Endodermal cell (in vitro differentiated cells): ENCODE data around the gene EPAS1. TPM values are rescaled to one million over a fixed set of nuclear protein-coding genes. Genes with fewer than 3 reads are reported as not detected.

Source experiments
- DNase-seq: peaks from one replicate; pipeline ENCODE4 v3.0.0-alpha.2; 2017
- H3K27ac ChIP-seq: 2 replicates; pipeline ENCODE4 v1.5.1; 2013; ENCODE audit warnings: mild to moderate bottlenecking, low read depth, low read length, moderate library complexity
- H3K27me3 ChIP-seq: 2 replicates; pipeline ENCODE4 v1.6.1; 2013; ENCODE audit warnings: mild to moderate bottlenecking, low read length, moderate library complexity; ENCODE audit not compliant: insufficient read depth, control insufficient read depth, poor library complexity, severe bottlenecking
- H3K36me3 ChIP-seq: 2 replicates; pipeline ENCODE4 v1.7.0; 2013; ENCODE audit warnings: mild to moderate bottlenecking, low read length, moderate library complexity; ENCODE audit not compliant: control insufficient read depth, insufficient read depth
- H3K4me1 ChIP-seq: one replicate; pipeline ENCODE4 v1.7.0; 2013; ENCODE audit warnings: low read length; ENCODE audit not compliant: control insufficient read depth, insufficient read depth
- H3K4me3 ChIP-seq: 2 replicates; pipeline ENCODE4 v1.5.1; 2013; ENCODE audit warnings: mild to moderate bottlenecking, low read length, moderate library complexity
- H3K9ac ChIP-seq: 2 replicates; pipeline ENCODE4 v1.6.1; 2013; ENCODE audit warnings: mild to moderate bottlenecking, low read length, moderate library complexity; ENCODE audit not compliant: poor library complexity, severe bottlenecking; ENCODE audit errors: extremely low read depth
- H3K9me3 ChIP-seq: 2 replicates; pipeline ENCODE4 v1.6.1; 2013; ENCODE audit warnings: mild to moderate bottlenecking, low read length, moderate library complexity; ENCODE audit not compliant: control insufficient read depth
- H3K27ac Mint-ChIP-seq: 2 replicates; pipeline ENCODE4 v1.8.0; 2020; ENCODE audit warnings: mixed read lengths
- H3K27me3 Mint-ChIP-seq: 2 replicates; pipeline ENCODE4 v1.8.0; 2021; ENCODE audit warnings: mild to moderate bottlenecking, mixed read lengths; ENCODE audit not compliant: insufficient read depth
- H3K36me3 Mint-ChIP-seq: 2 replicates; pipeline ENCODE4 v1.8.0; 2020; ENCODE audit warnings: low read depth, mixed read lengths
- H3K4me1 Mint-ChIP-seq: 2 replicates; pipeline ENCODE4 v1.8.0; 2020; ENCODE audit warnings: mixed read lengths
- H3K4me3 Mint-ChIP-seq: 2 replicates; pipeline ENCODE4 v1.8.0; 2020; ENCODE audit warnings: mild to moderate bottlenecking, moderate library complexity, mixed read lengths
- H3K9me3 Mint-ChIP-seq: 2 replicates; pipeline ENCODE4 v1.8.0; 2020; ENCODE audit warnings: mild to moderate bottlenecking, mixed read lengths
- WGBS, 2 experiments: methylation state at CpG; one replicate each; pipeline versions ENCODE4 v1.1.5 to v1.1.7; 2013; ENCODE audit warnings: missing lambda C conversion rate in 2 of 2, mixed read lengths in 1 of 2; ENCODE audit not compliant: insufficient coverage in 1 of 2, insufficient read length in 1 of 2; 5-methylcytosine and 5-hydroxymethylcytosine counted together
- total RNA-seq, 2 donors: library from RNA; stranded (reverse); fragmentation: NEBNext Ultra II Directional in 1 of 2; extraction: Animal tissue kit (Norgen Biotek cat#: 25700) in 1 of 2; gene quantifications; 2 replicates in 1 of 2; 3 replicates in 1 of 2; pipeline ENCODE4 v1.2.1, GENCODE V29; 2021
- TF ChIP-seq, protein P1 (sequence below): fragments of 200-600 bp; sonication (generic); conservative IDR thresholded peaks from 2 replicates; pipeline ENCODE4 v1.5.0; 2021; ENCODE audit warnings: antibody characterized with exemption, mild to moderate bottlenecking

The EPAS1 gene
- total RNA-seq, 2 donors from 2014 or later: 1.2 to 1.9 TPM

- no peak overlapping the region for H3K27ac Mint-ChIP-seq
- no peak overlapping the region for H3K27ac ChIP-seq
These were observed 92.8 kb downstream of the EPAS1 start for GRCh38 chr2:46390036-46390435.

GRCh38 chr2:46390901-46391395 is 93.7 kb downstream of the EPAS1 start:
- no peaks in the 10 kb centered on the region for H3K27me3 Mint-ChIP-seq

More at GRCh38 chr2:46390036-46390435, 92.8 kb downstream of the EPAS1 start:
- WGBS, 2 experiments: 87 to 96% methylated on average over 2 to 3 of the region's 3 CpGs
- peak; percentile 34 for DNase-seq
- peaks cover 3% of the 10 kb centered on the region for H3K4me1 Mint-ChIP-seq
- H3K9me3 Mint-ChIP-seq: no peaks in the 10 kb centered on the region
- TF ChIP-seq, protein P1, sequence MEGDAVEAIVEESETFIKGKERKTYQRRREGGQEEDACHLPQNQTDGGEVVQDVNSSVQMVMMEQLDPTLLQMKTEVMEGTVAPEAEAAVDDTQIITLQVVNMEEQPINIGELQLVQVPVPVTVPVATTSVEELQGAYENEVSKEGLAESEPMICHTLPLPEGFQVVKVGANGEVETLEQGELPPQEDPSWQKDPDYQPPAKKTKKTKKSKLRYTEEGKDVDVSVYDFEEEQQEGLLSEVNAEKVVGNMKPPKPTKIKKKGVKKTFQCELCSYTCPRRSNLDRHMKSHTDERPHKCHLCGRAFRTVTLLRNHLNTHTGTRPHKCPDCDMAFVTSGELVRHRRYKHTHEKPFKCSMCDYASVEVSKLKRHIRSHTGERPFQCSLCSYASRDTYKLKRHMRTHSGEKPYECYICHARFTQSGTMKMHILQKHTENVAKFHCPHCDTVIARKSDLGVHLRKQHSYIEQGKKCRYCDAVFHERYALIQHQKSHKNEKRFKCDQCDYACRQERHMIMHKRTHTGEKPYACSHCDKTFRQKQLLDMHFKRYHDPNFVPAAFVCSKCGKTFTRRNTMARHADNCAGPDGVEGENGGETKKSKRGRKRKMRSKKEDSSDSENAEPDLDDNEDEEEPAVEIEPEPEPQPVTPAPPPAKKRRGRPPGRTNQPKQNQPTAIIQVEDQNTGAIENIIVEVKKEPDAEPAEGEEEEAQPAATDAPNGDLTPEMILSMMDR: no peak
- no peaks in the 10 kb centered on the region for H3K27me3 Mint-ChIP-seq
- H3K36me3 ChIP-seq: no peaks in the 10 kb centered on the region
- no peak overlapping the region for H3K4me3 Mint-ChIP-seq
- no peaks in the 10 kb centered on the region for H3K36me3 Mint-ChIP-seq
- no peak overlapping the region for H3K9ac ChIP-seq
- no peak overlapping the region for H3K4me3 ChIP-seq
- no peaks in the 10 kb centered on the region for H3K27me3 ChIP-seq
- H3K4me1 ChIP-seq: no peaks in the 10 kb centered on the region
- no peaks in the 10 kb centered on the region for H3K9me3 ChIP-seq

DNA sequence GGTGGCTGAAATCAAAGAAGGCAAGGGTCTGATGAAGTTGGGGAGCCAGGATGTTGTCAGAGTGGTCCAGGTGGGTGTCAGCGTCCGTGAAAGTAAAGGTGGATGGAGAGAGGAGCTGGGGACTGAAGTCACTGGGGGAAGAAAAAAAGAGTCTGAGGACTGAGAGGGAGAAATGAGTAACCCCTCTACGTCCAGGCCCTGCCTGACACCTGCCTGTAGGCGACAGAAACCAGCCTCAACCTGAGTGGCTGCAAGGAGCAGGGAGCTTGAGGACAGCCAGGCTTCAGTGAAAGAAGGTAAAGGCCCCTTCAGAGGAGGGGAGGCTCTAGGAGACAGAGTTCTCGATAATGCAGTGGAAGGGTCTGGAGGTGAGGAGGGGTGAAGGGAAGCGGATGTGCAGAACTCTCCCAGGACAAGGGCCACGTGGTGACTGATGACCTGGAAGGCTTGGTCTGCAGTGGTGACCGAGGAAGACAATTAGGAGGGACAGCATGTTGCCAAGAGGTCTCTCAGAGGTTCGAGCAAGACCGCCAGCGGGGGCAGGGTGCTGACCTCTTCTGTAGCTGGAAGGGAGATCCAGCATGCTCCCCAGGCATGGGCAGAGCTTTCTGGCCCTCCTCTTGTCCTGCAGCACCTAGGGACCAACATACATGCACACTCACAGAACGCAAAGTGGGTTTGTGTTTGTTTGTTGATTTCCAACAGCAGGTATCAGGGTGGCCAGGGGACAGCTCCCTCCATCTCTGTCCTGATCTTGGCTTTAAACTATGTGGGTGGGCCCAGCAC is 95.5 kb downstream of the EPAS1 start:
- Histone ChIP-seq H3K9ac (no peak overlapping the region), H3K4me1 (no peaks in the 10 kb centered on the region), H3K9me3 (no peaks in the 10 kb centered on the region), H3K36me3 (no peaks in the 10 kb centered on the region), H3K27ac (no peak overlapping the region), H3K27me3 (no peaks in the 10 kb centered on the region), H3K4me3 (no peak overlapping the region)
- no peak overlapping the region for H3K4me3 Mint-ChIP-seq
- H3K27ac Mint-ChIP-seq: no peak overlapping the region
- no peaks in the 10 kb centered on the region for H3K27me3 Mint-ChIP-seq
- TF ChIP-seq, protein P1: no peak
- H3K36me3 Mint-ChIP-seq: no peaks in the 10 kb centered on the region
- H3K9me3 Mint-ChIP-seq: no peaks in the 10 kb centered on the region
- H3K4me1 Mint-ChIP-seq: peaks cover 3% of the 10 kb centered on the region
- DNase-seq: peak; percentile 49
- 88 to 92% methylated on average over 12 of the region's 12 CpGs for WGBS, 2 experiments

More at GRCh38 chr2:46390901-46391395, 93.7 kb downstream of the EPAS1 start:
- Histone ChIP-seq H3K27me3 (no peaks in the 10 kb centered on the region), H3K4me3 (no peak overlapping the region), H3K4me1 (no peaks in the 10 kb centered on the region), H3K27ac (no peak overlapping the region), H3K9ac (no peak overlapping the region), H3K9me3 (no peaks in the 10 kb centered on the region), H3K36me3 (no peaks in the 10 kb centered on the region)
- peaks cover 3% of the 10 kb centered on the region for H3K4me1 Mint-ChIP-seq
- H3K36me3 Mint-ChIP-seq: no peaks in the 10 kb centered on the region
- TF ChIP-seq, protein P1: no peak
- no peak overlapping the region for H3K27ac Mint-ChIP-seq
- H3K4me3 Mint-ChIP-seq: no peak overlapping the region
- no peaks in the 10 kb centered on the region for H3K9me3 Mint-ChIP-seq
- 93 to 100% methylated on average over 2 to 7 of the region's 7 CpGs for WGBS, 2 experiments
- peak; percentile 73 for DNase-seq
